GM12878 (cell line): ENCODE results near the gene LILRB4.

Source experiments
- BACH1 ChIP-seq: fragments of 450-650 bp; IDR thresholded peaks from 2 replicates; pipeline ENCODE4 v1.6.1; 2017; ENCODE audit warnings: mild to moderate bottlenecking, borderline replicate concordance
- BCLAF1 ChIP-seq: fragments of 450-650 bp; IDR thresholded peaks from 2 replicates; pipeline ENCODE4 v1.6.1; 2017; ENCODE audit warnings: antibody characterized with exemption, mild to moderate bottlenecking, moderate library complexity
- CBFB ChIP-seq: IDR thresholded peaks from 2 replicates; pipeline ENCODE4 v1.6.1; 2016; ENCODE audit warnings: antibody characterized with exemption, low read depth
- CTCF ChIP-seq, 3 experiments: IDR thresholded peaks in 2 of 3; conservative IDR thresholded peaks in 1 of 3; 2 replicates each; pipeline ENCODE4 v1.5.1; 2011; ENCODE audit warnings: low read depth in 3 of 3, low read length in 3 of 3, mild to moderate bottlenecking in 3 of 3, control low read depth in 2 of 3, moderate library complexity in 2 of 3, inconsistent platforms in 1 of 3, mixed read lengths in 1 of 3; ENCODE audit not compliant: control insufficient read depth in 2 of 3, insufficient read depth in 1 of 3; ENCODE audit errors: extremely low read depth in 1 of 3
- E2F4 ChIP-seq: IDR thresholded peaks from 2 replicates; pipeline ENCODE4 v1.6.1; 2012; ENCODE audit warnings: low read depth, low read length, improper control_type of control experiment
- RAD21 ChIP-seq: IDR thresholded peaks from 2 replicates; pipeline ENCODE4 v1.6.1; 2011; ENCODE audit warnings: mild to moderate bottlenecking, low read depth, low read length, moderate library complexity; ENCODE audit not compliant: insufficient read depth
- RFX5 ChIP-seq: IDR thresholded peaks from 2 replicates; pipeline ENCODE4 v1.6.1; 2011; ENCODE audit warnings: low read depth, low read length, improper control_type of control experiment
- SMC3 ChIP-seq: IDR thresholded peaks from 2 replicates; pipeline ENCODE4 v1.6.1; 2011; ENCODE audit warnings: low read length, improper control_type of control experiment, borderline replicate concordance
- SPI1 ChIP-seq: IDR thresholded peaks from 2 replicates; pipeline ENCODE4 v1.6.1; 2011; ENCODE audit warnings: low read depth, mild to moderate bottlenecking, low read length, moderate library complexity, borderline replicate concordance; ENCODE audit not compliant: insufficient read depth
- USF1 ChIP-seq: IDR thresholded peaks from 2 replicates; pipeline ENCODE4 v1.6.1; 2011; ENCODE audit warnings: borderline replicate concordance, low read depth, mild to moderate bottlenecking, moderate library complexity, mixed read lengths, low read length; ENCODE audit not compliant: insufficient read depth; ENCODE audit errors: extremely low read length

- no peak for TF ChIP-seq E2F4
- no peak for TF ChIP-seq RAD21
- no peak for TF ChIP-seq USF1
- no peak for TF ChIP-seq BCLAF1
- no peak for TF ChIP-seq BACH1
- no peak for TF ChIP-seq SPI1
- no peak for TF ChIP-seq RFX5
- no peak for TF ChIP-seq CTCF (IDR thresholded peaks at IDR 0.05 in 2 of 3, conservative IDR thresholded peaks at IDR 0.05 in 1 of 3; ENCODE audit: control insufficient read depth in 2 of 3, extremely low read depth in 1 of 3, insufficient read depth in 1 of 3, low read depth in 3 of 3, low read length in 3 of 3)
- TF ChIP-seq SMC3: no peak
- TF ChIP-seq CBFB: no peak
Measured at GRCh38 chr19:54704928-54705327, 42.1 kb downstream of the LILRB4 start.
